ENCODE data around the gene OR56B4. TPM values are rescaled to one million over a fixed set of nuclear protein-coding genes. Genes with fewer than 3 reads are reported as not detected.
"Not testable (repeated sequence)": the region's sequence is repeated elsewhere in the genome, so short reads cannot be mapped to it uniquely, and the experiment has no call there.

The OR56B4 gene
- total and polyA plus RNA-seq, 7 donors, result not detected

GRCh38 chr11:6142936-6143335 lies 35.5 kb downstream of the OR56B4 start:
- no peak for TF ChIP-seq CTCF (IDR thresholded peaks at IDR 0.05)
- DNase-seq, result no peak
- no peaks in the 10 kb centered on the region for H3K27me3 ChIP-seq
- no peak overlapping the region for H3K4me3 ChIP-seq
- H3K36me3 ChIP-seq, result no peaks in the 10 kb centered on the region
- no peaks in the 10 kb centered on the region for H3K9me3 ChIP-seq
- intact Hi-C loops (cut with DNase I), result no loop called here
- no peak overlapping the region for H3K27ac ChIP-seq
- no peaks in the 10 kb centered on the region for H3K4me1 ChIP-seq

DNA sequence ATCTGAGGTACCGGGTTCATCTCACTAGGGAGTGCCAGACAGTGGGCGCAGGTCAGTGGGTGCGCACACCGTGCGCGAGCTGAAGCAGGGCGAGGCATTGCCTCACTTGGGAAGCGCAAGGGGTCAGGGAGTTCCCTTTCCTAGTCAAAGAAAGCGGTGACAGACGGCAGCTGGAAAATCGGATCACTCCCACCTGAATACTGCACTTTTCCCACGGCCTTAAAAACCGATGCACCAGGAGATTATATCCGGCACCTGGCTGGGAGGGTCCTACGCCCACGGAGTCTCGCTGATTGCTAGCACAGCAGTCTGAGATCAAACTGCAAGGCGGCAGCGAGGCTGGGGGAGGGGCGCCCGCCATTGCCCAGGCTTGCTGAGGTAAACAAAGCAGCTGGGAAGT lies 36.3 kb downstream of the OR56B4 start:
- DNase-seq; H3K4me1 ChIP-seq; H3K36me3 ChIP-seq; H3K4me3 ChIP-seq; H3K27me3 ChIP-seq; intact Hi-C loops (cut with DNase I); H3K27ac ChIP-seq; H3K9me3 ChIP-seq: not testable (repeated sequence)
- WGBS, 2 donors, result 25 to 66% methylated on average over 13 to 18 of the region's 21 CpGs

DNA sequence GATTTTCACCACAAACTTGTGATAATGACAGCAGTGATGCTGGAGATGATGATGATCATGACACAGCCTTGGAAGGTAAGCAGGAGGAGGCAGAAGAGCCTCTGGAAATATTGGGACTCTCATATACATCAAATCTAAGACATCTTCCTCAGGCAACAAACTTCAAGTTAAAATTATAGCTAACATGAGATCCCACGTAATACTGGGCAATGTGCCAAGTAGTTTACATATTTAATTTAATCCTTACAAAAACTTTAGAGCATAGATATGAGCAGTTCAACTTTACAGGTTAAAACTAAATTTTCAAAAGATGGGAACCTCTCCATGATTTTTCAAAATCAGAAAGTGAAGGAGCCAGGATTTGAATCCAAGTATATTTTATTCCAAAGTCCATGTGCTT lies 43.6 kb downstream of the OR56B4 start:
- TF ChIP-seq EP300 (IDR thresholded peaks at IDR 0.05) (no peak), POLR2AphosphoS5 (IDR thresholded peaks at IDR 0.05) (no peak), POLR2A (IDR thresholded peaks at IDR 0.05) (no peak), CTCF (IDR thresholded peaks at IDR 0.05) (no peak)
- Histone ChIP-seq H3K27me3 (no peaks in the 10 kb centered on the region), H3K27ac (no peak overlapping the region), H3K36me3 (no peaks in the 10 kb centered on the region), H3K4me1 (no peaks in the 10 kb centered on the region), H3K9me3 (no peaks in the 10 kb centered on the region), H3K4me3 (no peak overlapping the region)
- 20 to 36% methylated on average over 1 of the region's 1 CpG for WGBS, 2 donors
- DNase-seq, result no peak
- intact Hi-C loops (cut with DNase I), result no loop called here

DNA sequence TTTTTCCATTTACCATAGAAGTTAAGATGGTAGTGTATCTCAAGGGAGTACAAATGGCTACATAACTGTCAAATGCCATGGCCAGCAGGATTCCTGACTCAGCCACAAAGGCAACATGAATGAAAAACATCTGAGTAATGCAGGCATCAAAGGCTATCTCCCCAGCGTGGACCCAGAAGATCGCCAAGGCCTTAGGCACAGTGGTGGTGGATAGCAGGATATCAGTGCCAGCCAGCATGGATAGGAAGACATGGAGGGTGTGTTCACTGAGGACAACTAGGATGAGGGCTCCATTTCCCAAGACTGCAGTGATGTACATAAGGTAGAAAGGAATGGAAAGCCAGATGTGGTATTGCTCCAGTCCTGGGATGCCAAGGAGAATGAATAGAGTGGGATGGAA lies 44.6 kb downstream of the OR56B4 start:
- Histone ChIP-seq H3K9me3 (no peaks in the 10 kb centered on the region), H3K27ac (no peak overlapping the region), H3K4me3 (no peak overlapping the region), H3K27me3 (no peaks in the 10 kb centered on the region), H3K36me3 (no peaks in the 10 kb centered on the region), H3K4me1 (no peaks in the 10 kb centered on the region)
- WGBS, 2 donors, result 95 to 97% methylated on average over 2 of the region's 2 CpGs
- DNase-seq, result no peak
- TF ChIP-seq POLR2A (IDR thresholded peaks at IDR 0.05) (no peak), CTCF (IDR thresholded peaks at IDR 0.05) (no peak), POLR2AphosphoS5 (IDR thresholded peaks at IDR 0.05) (no peak), EP300 (IDR thresholded peaks at IDR 0.05) (no peak)
- intact Hi-C loops (cut with DNase I), result no loop called here

DNA sequence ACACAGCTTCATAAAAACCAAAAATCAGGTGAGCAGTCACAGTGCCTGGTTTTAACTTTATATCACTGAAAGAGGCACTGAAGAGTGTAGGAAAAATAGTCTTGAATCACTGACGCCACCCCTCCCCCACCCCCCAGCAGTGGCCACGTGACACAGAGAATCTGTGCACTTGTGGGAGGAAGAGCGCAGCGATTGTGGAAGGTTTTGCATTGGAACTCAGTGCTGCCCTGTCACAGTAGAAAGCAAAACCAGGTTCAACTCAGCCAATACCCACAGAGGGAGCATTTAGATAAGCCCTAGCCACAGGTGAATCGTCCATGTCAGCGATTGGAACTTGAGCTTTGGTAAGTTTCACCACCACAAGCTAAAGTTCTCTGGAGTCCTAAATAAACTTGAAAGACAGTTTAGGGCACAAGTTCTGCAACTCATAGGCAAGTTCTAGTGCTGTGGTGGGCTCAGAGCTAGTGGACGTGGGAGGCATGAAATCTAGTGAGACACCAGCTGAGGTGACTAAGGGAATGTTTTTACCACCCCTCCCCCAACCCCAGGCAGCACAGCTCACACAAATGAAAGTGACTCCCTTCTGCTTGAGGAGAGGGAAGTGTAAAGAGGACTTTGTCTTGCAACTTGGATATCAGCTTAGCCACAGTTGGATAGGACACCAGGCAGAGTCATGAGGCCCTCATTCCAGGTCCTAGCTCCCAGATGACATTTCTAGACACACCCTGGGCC lies 49.3 kb downstream of the OR56B4 start:
- Histone ChIP-seq H3K4me1 (no peaks in the 10 kb centered on the region), H3K27ac (no peak overlapping the region), H3K9me3 (no peaks in the 10 kb centered on the region), H3K4me3 (no peak overlapping the region), H3K36me3 (no peaks in the 10 kb centered on the region), H3K27me3 (no peaks in the 10 kb centered on the region)
- no peak for DNase-seq
- 79 to 89% methylated on average over 7 of the region's 7 CpGs for WGBS, 2 donors
- no peak for TF ChIP-seq POLR2A (IDR thresholded peaks at IDR 0.05)
- no peak for TF ChIP-seq EP300 (IDR thresholded peaks at IDR 0.05)
- no peak for TF ChIP-seq CTCF (IDR thresholded peaks at IDR 0.05)
- intact Hi-C loops (cut with DNase I), result no loop called here

Other genes with a start within 250 kb of the OR56B4 start
- gene OR52E8, start 250.0 kb upstream of the OR56B4 start, total RNA-seq, result not detected
- not detected for gene OR52E8, start 250.0 kb upstream of the OR56B4 start, polyA plus RNA-seq
- not detected for gene OR52E4, start 227.1 kb upstream of the OR56B4 start, total RNA-seq
- gene OR52E4, start 227.1 kb upstream of the OR56B4 start, polyA plus RNA-seq, result not detected
- gene OR52E5, start 214.5 kb upstream of the OR56B4 start, total RNA-seq, result not detected
- gene OR52E5, start 214.5 kb upstream of the OR56B4 start, polyA plus RNA-seq, result not detected
- not detected for gene OR56A3, start 165.4 kb upstream of the OR56B4 start, total RNA-seq
- not detected for gene OR56A3, start 165.4 kb upstream of the OR56B4 start, polyA plus RNA-seq
- not detected for gene OR56A5, start 139.2 kb upstream of the OR56B4 start, total RNA-seq
- not detected for gene OR56A5, start 139.2 kb upstream of the OR56B4 start, polyA plus RNA-seq
- not detected for gene OR52L1, start 120.7 kb upstream of the OR56B4 start, total RNA-seq
- gene OR52L1, start 120.7 kb upstream of the OR56B4 start, polyA plus RNA-seq, result not detected
- gene OR56A4, start 100.7 kb upstream of the OR56B4 start, total RNA-seq, result not detected
- gene OR56A4, start 100.7 kb upstream of the OR56B4 start, polyA plus RNA-seq, result not detected
- gene OR56A1, start 76.9 kb upstream of the OR56B4 start, total RNA-seq, result under 1 TPM in 1 of 4 donors, not detected in 3; under 0.01 TPM
- gene OR56A1, start 76.9 kb upstream of the OR56B4 start, polyA plus RNA-seq, result not detected
- gene OR52B2, start 62.6 kb downstream of the OR56B4 start, total RNA-seq, result not detected
- not detected for gene OR52B2, start 62.6 kb downstream of the OR56B4 start, polyA plus RNA-seq
- gene OR52W1, start 91.5 kb downstream of the OR56B4 start, total RNA-seq, result not detected
- not detected for gene OR52W1, start 91.5 kb downstream of the OR56B4 start, polyA plus RNA-seq
- not detected for gene C11orf42, start 97.9 kb downstream of the OR56B4 start, total RNA-seq
- not detected for gene C11orf42, start 97.9 kb downstream of the OR56B4 start, polyA plus RNA-seq
- gene FHIP1B, start 127.0 kb downstream of the OR56B4 start, total RNA-seq, result 10 to 100 TPM; 21.6 to 66.0 (median 36.6) TPM
- gene FHIP1B, start 127.0 kb downstream of the OR56B4 start, polyA plus RNA-seq, result 10 to 100 TPM; 43.5 to 89.0 (median 49.2) TPM
- gene CNGA4, start 131.4 kb downstream of the OR56B4 start, total RNA-seq, result under 1 TPM in 1 of 4 donors, not detected in 3; 0.55 TPM
- gene CNGA4, start 131.4 kb downstream of the OR56B4 start, polyA plus RNA-seq, result under 1 TPM in 1 of 3 donors, not detected in 2; 0.16 TPM
- under 1 TPM in 2 of 4 donors, not detected in 2; 0.41 to 0.99 TPM for gene CCKBR, start 152.2 kb downstream of the OR56B4 start, total RNA-seq
- not detected for gene CCKBR, start 152.2 kb downstream of the OR56B4 start, polyA plus RNA-seq
- gene CAVIN3, start 212.8 kb downstream of the OR56B4 start, total RNA-seq, result 100 to 1,000 TPM; 113 to 294 (median 188) TPM
- 10 to 100 TPM in 2 of 3 donors, 1 to 10 TPM in 1; 6.9 to 25.6 (median 24.0) TPM for gene CAVIN3, start 212.8 kb downstream of the OR56B4 start, polyA plus RNA-seq